ENCODE results near the gene TOMM34. TPM values are rescaled to one million over a fixed set of nuclear protein-coding genes. Genes with fewer than 3 reads are reported as not detected.
A peak's percentile ranks its signal among the peaks of the same experiment; 100 is the strongest.

The TOMM34 gene
- total RNA-seq, 1 experiment from 2014 or later = 37.5 TPM

DNA sequence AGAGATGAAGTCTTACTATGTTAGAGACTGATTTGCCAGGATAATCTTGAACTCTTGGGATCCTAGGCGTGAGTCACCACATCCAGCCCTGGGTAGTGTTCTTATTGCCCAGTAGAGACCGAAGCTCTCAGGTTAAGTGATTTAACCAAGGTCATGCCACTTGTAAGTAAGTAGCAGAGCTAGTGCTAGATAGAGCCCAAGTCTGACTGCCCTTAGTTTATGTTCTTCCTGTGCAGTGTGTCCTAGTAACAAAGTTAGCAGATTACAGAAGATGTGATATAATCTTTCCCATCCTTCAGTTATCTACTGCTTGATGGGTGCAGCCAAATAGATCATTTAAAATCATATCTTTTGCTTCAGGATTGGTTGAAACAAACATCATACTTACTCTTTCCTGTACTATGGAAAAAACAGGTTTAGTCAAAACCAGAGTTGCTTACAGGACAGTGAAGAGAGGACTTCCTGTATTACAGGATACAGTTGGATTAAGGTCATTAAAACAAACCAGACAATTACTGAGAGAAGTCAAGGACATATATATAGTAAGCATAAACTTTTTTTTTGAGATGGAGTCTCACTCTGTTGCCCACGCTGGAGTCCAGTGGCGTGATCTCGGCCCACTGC is 59.9 kb downstream of the TOMM34 start:
- Histone ChIP-seq H2BK12ac (ENCODE audit: insufficient read length, low read depth, low read length) (no peak overlapping the region), H3K27ac (ENCODE audit: insufficient read length, low read depth, low read length) (no peak overlapping the region), H3K4me1 (ENCODE audit: insufficient read depth, low read length) (peaks cover 3% of the 10 kb centered on the region; the same call in 1 of the 2 replicates), H3K4me2 (ENCODE audit: insufficient read depth, insufficient read length, low read length) (no peak overlapping the region), H2AFZ (ENCODE audit: low read length) (no peak overlapping the region), H3K9ac (ENCODE audit: extremely low read depth, insufficient read length, low read length) (peak overlapping the region; percentile 19), H3T11ph (ENCODE audit: low read length) (no peak overlapping the region), H3K18ac (ENCODE audit: insufficient read length, low read depth, low read length) (no peak overlapping the region), H3K23me2 (ENCODE audit: insufficient read length, low read depth, low read length, poor library complexity, severe bottlenecking) (no peaks in the 10 kb centered on the region), H2BK15ac (ENCODE audit: low read depth, low read length) (no peak overlapping the region), H3K27me3 (ENCODE audit: insufficient read depth, low read length) (no peaks in the 10 kb centered on the region), H2BK120ac (ENCODE audit: low read depth, low read length, poor library complexity, severe bottlenecking) (no peak overlapping the region), H4K91ac (ENCODE audit: insufficient read length, low read depth, low read length) (no peak overlapping the region), H3K14ac (ENCODE audit: insufficient read depth, low read length) (no peak overlapping the region), H4K20me1 (ENCODE audit: control insufficient read depth, insufficient read depth, insufficient read length) (no peaks in the 10 kb centered on the region), H3K56ac (ENCODE audit: insufficient read length, low read depth, low read length) (no peak overlapping the region), H3K23ac (ENCODE audit: insufficient read length, low read depth, low read length) (no peak overlapping the region), H3K79me2 (ENCODE audit: insufficient read depth, low read length) (peaks cover 29% of the 10 kb centered on the region), H3K79me1 (ENCODE audit: insufficient read depth, low read depth, low read length, poor library complexity, severe bottlenecking) (peaks cover 11% of the 10 kb centered on the region), H3K9me3 (ENCODE audit: control insufficient read depth, low read depth, low read length) (no peaks in the 10 kb centered on the region), H2AK5ac (ENCODE audit: insufficient read length, low read length) (no peak overlapping the region), H4K8ac (replicated peaks; ENCODE audit: insufficient read length, low read depth, low read length) (no peak overlapping the region), H3K4ac (ENCODE audit: low read depth, low read length) (no peak overlapping the region), H2BK20ac (ENCODE audit: low read depth, low read length, poor library complexity, severe bottlenecking) (no peak overlapping the region), H2BK5ac (ENCODE audit: insufficient read length, low read length) (no peak overlapping the region), H4K5ac (ENCODE audit: insufficient read length, low read depth, low read length) (no peak overlapping the region)
- Mint-ChIP-seq H3K27me3 (ENCODE audit: low read depth) (no peaks in the 10 kb centered on the region), H3K4me1 (peaks cover 2 to 3% of the 10 kb centered on the region in 2 experiments; a peak in 2 of 4 replicates), H3K4me3 (no peak overlapping the region), H3K9me3 (no peaks in the 10 kb centered on the region), H3K27ac (no peak overlapping the region), H3K36me3 (ENCODE audit: insufficient read depth in 1 of 3, low read depth in 3 of 3) (peaks cover 18 to 46% (median 41%) of the 10 kb centered on the region in 3 experiments)
- TF ChIP-seq, protein P1, sequence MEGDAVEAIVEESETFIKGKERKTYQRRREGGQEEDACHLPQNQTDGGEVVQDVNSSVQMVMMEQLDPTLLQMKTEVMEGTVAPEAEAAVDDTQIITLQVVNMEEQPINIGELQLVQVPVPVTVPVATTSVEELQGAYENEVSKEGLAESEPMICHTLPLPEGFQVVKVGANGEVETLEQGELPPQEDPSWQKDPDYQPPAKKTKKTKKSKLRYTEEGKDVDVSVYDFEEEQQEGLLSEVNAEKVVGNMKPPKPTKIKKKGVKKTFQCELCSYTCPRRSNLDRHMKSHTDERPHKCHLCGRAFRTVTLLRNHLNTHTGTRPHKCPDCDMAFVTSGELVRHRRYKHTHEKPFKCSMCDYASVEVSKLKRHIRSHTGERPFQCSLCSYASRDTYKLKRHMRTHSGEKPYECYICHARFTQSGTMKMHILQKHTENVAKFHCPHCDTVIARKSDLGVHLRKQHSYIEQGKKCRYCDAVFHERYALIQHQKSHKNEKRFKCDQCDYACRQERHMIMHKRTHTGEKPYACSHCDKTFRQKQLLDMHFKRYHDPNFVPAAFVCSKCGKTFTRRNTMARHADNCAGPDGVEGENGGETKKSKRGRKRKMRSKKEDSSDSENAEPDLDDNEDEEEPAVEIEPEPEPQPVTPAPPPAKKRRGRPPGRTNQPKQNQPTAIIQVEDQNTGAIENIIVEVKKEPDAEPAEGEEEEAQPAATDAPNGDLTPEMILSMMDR (conservative IDR thresholded peaks at IDR 0.05) = no peak
- no peak for DNase-seq
- no CpG with 5 or more reads among the region's 5 CpGs for WGBS (ENCODE audit: extremely low coverage, insufficient read length, low lambda C conversion rate)
